Smooth muscle cell (in vitro differentiated cells): ENCODE data around the gene CBY1. TPM values are rescaled to one million over a fixed set of nuclear protein-coding genes. Genes with fewer than 3 reads are reported as not detected.

Source experiments
- polyA plus RNA-seq: library from polyadenylated mRNA; unstranded; fragments of >200 nt; fragmentation: Nextera tagmentation; extraction: Ambion mirVana; gene quantifications from 2 replicates; pipeline ENCODE4 v1.2.1, GENCODE V29; 2016
- total RNA-seq: library from RNA; depleted of rRNA; stranded (reverse); fragments of >200 nt; gene quantifications from 2 replicates; pipeline ENCODE4 v1.2.3, GENCODE V29; 2014

The CBY1 gene
- total and polyA plus RNA-seq, 2 experiments from 2014 or later = 12.3 to 52.9 TPM

Other genes starting within 250 kb of the CBY1 start
- gene KCNJ4, start 201.4 kb upstream of the CBY1 start, total RNA-seq = 0.81 TPM in 1 of 2 replicates, not detected in the other
- gene KCNJ4, start 201.4 kb upstream of the CBY1 start, polyA plus RNA-seq = not detected in 2 replicates
- gene KDELR3, start 188.5 kb upstream of the CBY1 start, total RNA-seq = 163 and 207 TPM in 2 replicates
- gene KDELR3, start 188.5 kb upstream of the CBY1 start, polyA plus RNA-seq = 198 and 252 TPM in 2 replicates
- gene DDX17, start 150.3 kb upstream of the CBY1 start, total RNA-seq = 182 and 201 TPM in 2 replicates
- 11.5 and 22.2 TPM in 2 replicates for gene DDX17, start 150.3 kb upstream of the CBY1 start, polyA plus RNA-seq
- 0.13 and 0.81 TPM in 2 replicates for gene DMC1, start 86.5 kb upstream of the CBY1 start, total RNA-seq
- 0.77 and 1.1 TPM in 2 replicates for gene DMC1, start 86.5 kb upstream of the CBY1 start, polyA plus RNA-seq
- 4.3 and 4.9 TPM in 2 replicates for gene FAM227A, start 246 bp upstream of the CBY1 start, total RNA-seq
- gene FAM227A, start 246 bp upstream of the CBY1 start, polyA plus RNA-seq = 1.5 and 3.8 TPM in 2 replicates
- 57.5 and 63.3 TPM in 2 replicates for gene TOMM22, start 25.3 kb downstream of the CBY1 start, total RNA-seq
- 64.7 and 71.2 TPM in 2 replicates for gene TOMM22, start 25.3 kb downstream of the CBY1 start, polyA plus RNA-seq
- gene JOSD1, start 44.3 kb downstream of the CBY1 start, total RNA-seq = 38.9 and 41.1 TPM in 2 replicates
- 6.2 and 12.5 TPM in 2 replicates for gene JOSD1, start 44.3 kb downstream of the CBY1 start, polyA plus RNA-seq
- 15.8 and 25.3 TPM in 2 replicates for gene GTPBP1, start 49.3 kb downstream of the CBY1 start, total RNA-seq
- gene GTPBP1, start 49.3 kb downstream of the CBY1 start, polyA plus RNA-seq = 23.7 and 24.3 TPM in 2 replicates
- 59.1 and 60.6 TPM in 2 replicates for gene SUN2, start 99.4 kb downstream of the CBY1 start, total RNA-seq
- gene SUN2, start 99.4 kb downstream of the CBY1 start, polyA plus RNA-seq = 71.7 and 81.9 TPM in 2 replicates
- 13.5 and 16.7 TPM in 2 replicates for gene DNAL4, start 137.5 kb downstream of the CBY1 start, total RNA-seq
- 29.7 and 33.5 TPM in 2 replicates for gene DNAL4, start 137.5 kb downstream of the CBY1 start, polyA plus RNA-seq
- gene NPTXR, start 187.4 kb downstream of the CBY1 start, total RNA-seq = 1.3 and 2.0 TPM in 2 replicates
- 3.2 and 3.9 TPM in 2 replicates for gene NPTXR, start 187.4 kb downstream of the CBY1 start, polyA plus RNA-seq
- 11.6 and 13.5 TPM in 2 replicates for gene CBX6, start 215.6 kb downstream of the CBY1 start, total RNA-seq
- 23.9 and 27.4 TPM in 2 replicates for gene CBX6, start 215.6 kb downstream of the CBY1 start, polyA plus RNA-seq